Activated CD4-positive, CD25-positive, alpha-beta regulatory T cell treated with anti-CD3 and anti-CD28 coated beads, Interleukin-2, amount 50 U/mL, for 24 hours (primary cell): ENCODE data around the gene ARMH4.
"Not testable (repeated sequence)": the region's sequence is repeated elsewhere in the genome, so short reads cannot be mapped to it uniquely, and the experiment has no call there.

Experiments used
- ATAC-seq, 2 donors: fragments of 150-1000 bp; cut with Tn5 transposase; one replicate each; pipeline ENCODE4 v1.10.0; 2021; ENCODE audit warnings: mild to moderate bottlenecking in 1 of 2, moderate library complexity in 1 of 2

Gene ARMH4

DNA sequence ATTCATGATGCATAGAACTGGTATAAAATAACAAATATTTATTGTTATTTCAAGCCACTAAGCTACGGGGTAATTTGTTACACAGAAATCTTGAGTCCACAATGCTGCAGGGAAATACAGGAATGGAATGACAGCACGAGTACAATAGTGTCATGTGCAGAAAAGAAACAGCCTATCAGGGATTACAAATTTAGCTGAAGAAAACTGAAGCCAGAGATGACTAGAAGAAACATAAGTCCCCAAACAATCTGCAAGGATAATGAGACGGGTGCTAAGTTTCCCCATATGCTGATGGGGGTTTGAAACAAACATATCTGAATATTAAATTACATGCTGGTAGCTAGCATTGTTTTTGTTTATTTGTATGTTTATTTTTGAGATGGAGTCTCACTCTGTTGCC is 8.9 kb downstream of the ARMH4 start:
- no peak for ATAC-seq

DNA sequence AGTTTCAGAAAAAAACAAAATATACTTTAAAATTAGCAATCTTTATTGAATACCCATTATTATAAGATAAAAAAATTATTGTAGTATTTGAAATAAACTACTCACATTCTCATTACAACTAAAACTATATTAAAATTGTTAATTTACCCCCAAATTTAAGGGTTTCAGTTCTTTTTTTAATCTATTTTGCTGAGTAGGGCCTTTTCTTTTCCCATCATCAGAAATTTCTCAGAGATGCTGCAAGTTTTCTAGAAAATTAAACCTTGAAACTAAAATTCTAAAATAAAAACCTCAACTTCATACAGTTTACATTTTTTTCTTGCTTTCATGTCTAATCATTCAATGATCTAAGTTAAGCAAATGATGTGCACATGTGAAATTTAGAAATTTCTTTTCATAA is 10.1 kb downstream of the ARMH4 start:
- no peak for ATAC-seq

DNA sequence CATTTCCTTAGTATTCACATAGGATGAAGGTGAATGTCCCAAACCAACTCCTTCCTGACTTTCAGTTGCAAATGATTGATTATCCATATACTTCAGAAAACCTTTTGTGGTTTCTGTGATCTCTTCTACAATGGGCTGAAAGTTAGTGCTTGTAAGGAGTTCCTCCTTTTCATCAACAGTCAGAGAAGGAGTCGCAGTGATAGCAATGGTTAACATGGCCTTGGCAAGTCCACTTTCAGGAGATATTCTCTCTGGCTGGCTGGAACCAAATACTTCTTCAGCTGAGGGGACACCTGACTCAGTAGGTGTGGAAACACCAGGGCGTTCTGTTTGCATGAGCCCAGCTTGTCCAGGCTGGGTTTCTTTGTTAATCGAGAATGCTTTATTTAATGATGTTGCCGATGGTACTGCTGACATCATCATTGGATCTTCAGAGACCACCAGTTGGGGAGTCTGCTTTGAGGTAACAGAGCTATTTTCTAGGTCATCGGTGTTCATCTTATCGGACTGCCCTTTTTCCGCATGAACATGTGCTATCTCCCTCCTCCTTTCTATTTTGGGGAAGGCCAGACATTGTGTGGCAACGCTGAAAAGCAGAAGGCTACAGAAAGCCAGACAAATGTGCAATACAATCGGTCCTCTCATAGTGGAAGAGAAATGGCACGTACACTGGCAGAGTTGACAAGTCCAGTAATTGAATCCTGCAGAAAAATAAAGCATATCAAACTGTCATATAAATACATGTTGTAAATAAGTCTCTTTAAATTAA is 13.1 kb downstream of the ARMH4 start:
- no peak for ATAC-seq

DNA sequence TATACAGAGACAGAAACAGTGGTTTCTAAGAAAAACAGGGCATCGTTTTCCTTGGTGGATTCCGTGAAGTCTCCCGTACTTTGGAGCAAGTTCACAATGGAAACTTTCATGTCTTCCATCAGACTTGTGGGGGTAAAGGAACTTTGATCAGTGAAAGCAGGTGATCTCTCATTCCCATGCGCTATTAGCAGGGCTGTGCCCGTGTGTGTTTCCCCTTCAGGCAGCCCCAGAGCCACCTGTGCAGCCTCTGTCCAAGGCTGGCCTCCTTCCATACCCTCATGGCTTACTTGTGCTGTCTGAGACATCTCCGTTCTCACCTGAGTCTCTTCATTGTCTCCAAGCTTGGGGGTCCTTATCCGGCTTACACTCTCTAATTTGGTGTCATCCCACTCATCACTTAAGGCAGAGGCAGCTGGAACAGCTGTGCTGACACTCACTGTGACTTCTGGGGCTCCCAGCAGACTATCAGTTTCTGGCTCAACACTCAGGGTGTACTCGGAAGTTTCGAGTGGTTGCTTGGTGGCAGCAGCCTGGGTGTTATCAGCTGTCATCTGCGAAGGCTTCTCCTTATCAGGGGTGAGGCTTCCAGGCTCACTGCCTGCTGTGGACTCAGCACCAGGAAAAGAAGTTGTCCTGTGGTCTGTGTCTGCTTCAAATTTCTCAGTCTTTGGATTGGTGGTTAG is 13.8 kb downstream of the ARMH4 start:
- ATAC-seq: no peak

DNA sequence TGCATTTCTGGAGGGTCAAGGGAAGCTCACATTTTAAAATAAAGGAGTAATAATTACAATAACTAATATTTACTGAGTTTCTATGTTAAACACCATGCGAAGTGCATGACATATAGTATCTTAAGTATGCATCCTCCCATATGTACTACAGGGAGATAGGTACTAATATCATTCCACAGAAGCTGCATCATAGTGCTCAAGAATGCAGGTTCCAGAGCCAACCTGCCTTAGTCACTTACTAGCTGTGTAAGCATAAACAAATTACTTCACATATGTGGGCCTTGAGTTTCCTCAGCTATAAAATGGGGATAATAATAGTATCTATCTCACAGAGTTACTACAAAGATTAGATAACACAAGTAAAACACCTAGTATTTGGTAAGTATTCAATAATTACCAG is 18.3 kb downstream of the ARMH4 start:
- ATAC-seq: no peak

DNA sequence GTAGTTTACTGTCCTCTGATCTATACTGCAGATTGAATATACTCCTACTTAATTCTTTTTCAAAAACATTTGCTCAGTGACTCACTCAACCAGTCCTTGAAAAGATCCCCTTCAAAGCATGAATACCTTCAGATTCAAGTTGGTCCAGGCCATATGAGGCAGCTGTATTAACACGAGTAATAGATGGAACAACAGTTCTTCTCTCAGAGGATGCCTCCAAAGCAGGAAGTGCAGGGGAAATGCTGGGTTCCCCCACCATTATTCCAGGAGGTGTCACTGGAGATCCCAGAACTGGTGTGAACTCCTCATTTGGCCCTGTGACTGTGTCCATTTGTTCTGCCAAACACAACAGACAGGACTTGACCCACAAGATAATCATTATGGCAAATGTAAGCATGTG is 20.6 kb downstream of the ARMH4 start:
- no peak for ATAC-seq

DNA sequence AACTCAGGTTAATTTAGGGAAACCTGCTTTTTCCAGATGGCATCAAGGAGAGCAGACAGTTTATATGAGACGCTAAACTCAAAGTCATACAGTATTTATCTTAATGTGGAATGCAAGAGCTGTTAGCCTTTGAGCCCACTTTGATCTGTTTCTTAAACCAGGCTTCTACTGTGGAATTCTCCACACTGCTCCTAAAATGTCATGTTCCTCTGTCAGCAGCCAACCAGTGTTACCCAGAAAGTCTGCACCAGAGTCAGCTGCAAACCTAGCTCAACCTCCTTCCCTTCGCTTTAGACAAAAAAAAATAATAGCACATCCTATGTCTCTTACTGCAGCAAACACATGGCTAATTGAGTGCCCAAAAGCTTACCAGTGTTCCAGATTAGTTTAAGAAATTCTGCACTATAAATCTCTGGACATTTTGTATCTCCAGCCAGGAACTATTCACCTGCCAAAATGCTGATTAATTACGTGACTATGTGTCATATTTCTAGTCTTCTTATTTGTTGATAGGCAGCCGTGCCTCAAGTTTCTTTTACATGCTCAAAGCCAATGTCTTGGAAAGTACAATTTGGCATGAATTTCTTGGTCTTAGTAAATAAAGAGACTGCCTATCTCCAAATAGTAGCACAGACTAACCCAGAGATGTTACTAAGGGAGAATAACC is 21.8 kb downstream of the ARMH4 start:
- no peak for ATAC-seq

DNA sequence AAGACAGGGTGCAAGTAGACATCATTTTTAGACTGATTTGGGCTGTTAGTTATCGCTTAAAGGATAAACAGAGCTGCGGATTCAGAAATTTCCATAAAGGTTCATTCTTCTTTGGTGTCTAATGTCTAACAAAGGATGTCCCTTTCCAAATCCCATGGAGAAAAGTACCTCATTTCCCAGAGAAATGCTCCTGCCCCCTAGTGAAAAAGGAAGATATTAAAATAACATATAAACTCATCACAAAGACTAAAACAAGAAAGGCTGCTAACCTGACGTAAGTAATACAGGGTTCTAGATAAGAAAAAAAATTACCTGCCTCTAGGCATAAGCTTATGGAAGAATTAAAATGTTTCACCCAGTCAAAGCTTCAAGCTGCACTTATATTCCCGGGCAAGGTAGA is 22.8 kb downstream of the ARMH4 start:
- no peak for ATAC-seq

DNA sequence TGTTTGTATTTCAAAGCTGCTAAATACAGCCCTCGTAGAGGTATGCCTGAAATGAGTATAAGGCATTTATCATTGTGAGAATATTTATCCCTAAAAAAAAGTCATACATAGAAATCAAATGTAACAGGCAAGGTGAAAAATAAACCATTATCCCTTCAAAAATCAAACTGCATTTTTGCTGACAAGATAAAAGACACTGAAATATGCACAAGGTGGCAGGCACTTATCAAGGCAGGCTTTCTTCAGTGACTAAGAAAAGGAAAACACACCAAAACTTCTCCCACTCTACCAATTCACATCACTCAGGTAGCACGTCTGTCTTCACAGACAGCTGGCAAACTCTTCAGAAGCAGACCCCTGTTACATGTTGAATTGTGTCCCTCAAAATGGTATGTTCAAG is 23.6 kb downstream of the ARMH4 start:
- ATAC-seq: no peak

DNA sequence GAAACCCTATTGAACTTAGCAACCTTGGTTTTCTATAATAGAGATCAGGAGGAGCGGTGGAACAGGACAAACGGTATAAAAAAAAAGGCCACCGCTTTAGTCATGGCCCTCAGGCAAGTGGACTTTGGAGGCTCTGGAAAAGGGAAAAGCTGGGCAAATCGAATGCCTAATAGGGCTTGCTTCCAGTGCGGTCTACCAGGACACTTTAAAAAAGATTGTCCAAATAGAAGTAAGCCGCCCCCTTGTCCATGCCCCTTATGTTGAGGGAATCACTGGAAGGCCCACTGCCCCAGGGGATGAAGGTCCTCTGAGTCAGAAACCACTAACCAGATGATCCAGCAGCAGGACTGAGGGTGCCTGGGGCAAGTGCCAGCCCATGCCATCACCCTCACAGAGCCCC is 29.5 kb downstream of the ARMH4 start:
- not testable (repeated sequence) for ATAC-seq

DNA sequence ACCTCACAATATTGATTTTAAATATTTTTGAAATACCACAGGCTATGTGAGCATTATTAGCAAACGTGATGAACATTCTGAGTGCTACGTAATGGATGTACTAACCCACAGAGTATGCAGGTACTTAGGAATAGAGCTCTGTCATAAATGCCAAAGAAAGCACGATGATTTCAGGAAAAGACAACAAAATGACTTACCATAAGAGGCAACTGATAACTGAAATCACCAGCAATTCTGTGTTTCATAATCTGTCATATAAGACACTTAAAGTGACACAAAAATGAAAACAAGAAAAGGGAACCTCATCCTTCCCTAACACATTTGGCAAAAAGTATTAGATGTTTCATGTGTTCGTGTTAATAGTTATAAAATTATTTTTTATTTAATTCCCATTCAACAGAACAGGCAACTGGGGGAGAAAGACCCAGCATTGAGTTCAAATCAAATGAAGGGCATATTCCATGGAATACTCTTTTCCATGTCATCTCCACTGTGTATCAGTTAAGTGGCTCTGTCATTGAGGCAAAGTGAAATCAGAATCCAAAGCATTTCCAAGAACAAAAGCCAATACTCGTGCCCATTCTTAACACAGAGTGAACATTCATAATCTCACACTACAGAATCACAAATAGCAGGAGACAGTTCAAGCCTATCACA is 30.4 kb downstream of the ARMH4 start:
- no peak for ATAC-seq

DNA sequence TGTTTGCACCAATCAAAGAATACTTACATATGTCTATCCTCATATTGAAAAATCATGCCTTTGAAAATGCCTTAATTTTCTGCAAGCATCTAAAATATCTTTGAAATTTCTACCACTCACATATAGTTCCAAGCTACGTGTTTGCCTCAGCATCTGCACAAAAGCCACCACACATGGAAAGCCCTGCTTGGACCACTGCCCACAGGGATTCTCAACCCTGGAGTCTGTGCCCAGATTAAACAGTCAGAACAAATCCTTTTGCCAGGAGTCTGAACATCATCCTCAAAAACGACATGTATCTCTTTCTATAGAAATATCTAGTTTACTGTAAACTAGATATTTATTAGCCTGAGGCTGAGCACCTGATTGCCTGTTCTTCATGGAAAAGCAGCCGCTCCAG is 32.6 kb downstream of the ARMH4 start:
- ATAC-seq: no peak

DNA sequence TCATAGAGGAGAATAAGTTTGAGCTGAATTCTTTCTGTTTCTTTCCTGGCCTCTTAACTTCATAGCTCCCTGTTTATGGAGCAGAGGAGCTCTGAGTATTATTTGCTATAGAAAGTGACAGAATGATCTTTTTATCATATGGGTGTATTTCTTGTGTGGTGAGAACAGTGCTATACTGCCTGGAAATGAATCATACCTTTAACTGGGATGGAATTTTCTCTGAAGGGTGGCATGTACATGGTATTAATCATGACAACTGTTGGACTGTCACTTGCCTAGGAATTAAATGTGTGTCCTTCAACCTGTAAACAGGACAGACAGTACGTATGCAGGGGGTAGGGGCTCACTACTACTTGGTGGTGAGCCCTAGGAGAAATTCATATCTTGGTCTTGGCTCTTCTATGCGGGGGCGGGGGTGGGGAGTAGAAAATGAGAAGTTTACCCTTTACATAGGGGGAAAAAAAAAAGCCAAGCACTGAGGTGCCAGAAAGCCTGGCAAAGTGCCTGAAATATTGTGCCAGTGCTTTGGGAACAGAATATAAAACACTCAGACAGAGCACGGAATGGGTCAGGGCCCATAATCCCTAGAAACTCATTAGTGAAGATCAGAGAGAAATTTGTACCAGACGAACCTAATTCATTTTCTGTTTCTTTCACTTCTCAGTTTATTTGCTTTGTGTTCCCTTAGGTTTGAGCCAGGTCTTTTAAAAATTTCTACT is 33.8 kb downstream of the ARMH4 start:
- ATAC-seq: no peak

DNA sequence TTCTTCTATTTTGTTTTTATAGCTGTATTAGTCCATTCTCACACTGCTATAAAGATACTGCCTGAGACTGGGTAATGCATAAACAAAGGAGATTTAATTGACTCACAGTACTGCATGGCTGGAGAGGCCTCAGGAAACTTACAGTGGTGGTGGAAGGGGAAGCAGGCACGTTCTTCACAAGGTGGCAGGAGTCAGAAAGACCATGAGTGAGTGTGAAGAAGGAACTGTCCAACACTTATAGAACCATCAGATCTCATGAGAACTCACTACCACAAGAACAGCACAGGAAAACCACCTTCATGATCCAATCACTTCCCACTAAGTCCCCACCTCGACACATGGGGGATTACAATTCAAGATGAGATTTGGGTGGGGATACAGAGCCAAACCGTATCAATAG is 42.3 kb downstream of the ARMH4 start:
- no peak for ATAC-seq

DNA sequence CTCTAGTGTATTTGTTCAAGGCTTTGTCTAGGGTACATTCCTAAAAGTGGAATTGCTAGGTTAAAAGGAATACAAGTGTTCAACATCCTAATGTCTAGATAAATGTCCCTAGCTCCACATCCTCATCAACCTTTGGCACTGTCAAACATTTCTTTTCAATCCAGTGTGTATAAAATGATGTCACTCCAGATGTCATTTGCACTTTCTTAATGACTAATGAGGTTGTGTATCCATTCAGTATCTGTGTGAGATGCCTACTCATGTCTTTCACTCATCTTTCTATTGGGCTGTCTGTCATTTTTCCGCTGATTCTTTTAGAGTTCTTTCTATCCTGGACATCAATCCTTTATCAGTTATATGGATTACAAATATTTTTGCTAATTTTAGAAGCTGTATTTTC is 43.3 kb downstream of the ARMH4 start:
- peak; percentile 60 to 70 for ATAC-seq

DNA sequence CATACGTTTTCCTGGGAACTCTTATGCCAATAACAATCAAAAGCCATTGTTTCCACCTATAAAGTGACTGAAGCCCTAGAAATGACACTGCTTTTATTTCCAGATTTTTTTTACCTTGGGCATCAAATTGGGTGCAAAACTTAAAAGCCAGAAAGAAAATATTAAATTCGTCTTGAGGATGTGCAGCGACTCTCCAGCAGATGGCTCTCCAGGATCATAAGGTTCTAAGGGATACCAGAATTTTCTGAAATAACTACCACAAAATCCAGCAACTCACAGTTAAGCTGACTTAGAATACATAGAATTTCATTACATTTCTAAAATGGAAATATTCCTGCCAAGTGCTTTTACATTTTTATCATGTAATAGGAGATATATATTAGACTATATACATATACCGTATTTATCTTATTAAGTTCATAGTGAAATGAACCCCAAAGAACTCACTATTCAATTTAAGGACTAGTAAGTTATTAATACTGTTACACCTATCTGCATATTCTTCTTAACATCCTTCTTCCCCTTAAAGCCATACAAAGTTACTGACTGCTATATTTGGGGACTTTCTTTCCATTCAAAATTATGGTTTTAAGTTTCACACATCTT is 44.0 kb downstream of the ARMH4 start:
- ATAC-seq: no peak

DNA sequence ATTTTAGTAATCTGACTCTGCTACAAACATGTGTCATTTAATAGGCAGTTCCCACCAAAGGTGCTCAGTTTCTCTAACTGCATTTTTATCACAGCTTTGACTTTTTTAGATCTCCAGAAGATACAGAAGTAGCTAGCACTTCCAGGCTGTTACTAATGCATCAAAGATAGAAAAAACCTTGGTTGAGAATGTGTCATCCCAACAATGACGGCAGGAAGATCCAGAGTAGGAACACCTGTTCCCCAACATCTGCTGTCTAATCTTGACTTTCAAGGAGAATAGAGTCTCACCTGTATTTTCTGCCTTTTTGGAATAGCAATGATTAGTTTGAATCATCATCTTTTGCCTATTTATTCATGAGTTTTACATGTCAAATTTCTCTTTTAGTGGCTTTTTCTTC is 45.0 kb downstream of the ARMH4 start:
- no peak for ATAC-seq

DNA sequence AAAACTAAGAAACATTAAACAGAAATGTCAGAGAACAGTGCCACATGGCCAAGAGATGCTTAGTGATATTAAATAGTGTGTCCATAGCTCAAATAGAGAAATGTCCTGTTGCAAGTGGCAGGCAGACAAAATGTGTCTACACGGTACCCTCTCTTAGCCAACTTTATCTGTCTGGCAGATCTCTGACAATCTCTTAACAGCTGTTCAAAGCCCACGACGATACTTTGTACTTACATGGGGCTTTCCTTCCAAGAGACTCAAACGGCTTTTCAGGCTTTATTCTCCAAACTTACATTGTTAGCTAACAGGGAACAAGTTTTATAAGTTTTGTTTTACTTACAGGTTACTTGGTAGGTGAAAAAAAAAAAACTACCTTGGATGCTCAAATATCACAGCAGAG is 45.6 kb downstream of the ARMH4 start:
- no peak for ATAC-seq

DNA sequence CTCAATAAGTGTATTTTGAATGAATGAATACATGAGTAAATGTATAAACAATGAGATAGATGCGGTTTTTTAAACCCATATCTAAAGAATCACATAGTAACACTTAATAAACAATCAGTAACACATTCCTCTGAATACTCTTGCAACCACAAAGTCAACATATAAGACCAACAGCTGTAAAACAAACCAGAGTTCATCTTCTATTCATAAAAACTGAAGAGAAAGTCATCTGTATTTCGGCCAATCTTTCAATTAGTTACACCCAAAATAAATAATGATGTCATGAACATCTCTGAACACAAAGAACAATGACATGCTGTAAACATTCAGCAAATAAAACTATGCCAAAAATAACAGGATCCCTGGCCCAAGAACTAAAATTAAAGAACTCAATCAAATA is 47.2 kb downstream of the ARMH4 start:
- ATAC-seq: no peak

DNA sequence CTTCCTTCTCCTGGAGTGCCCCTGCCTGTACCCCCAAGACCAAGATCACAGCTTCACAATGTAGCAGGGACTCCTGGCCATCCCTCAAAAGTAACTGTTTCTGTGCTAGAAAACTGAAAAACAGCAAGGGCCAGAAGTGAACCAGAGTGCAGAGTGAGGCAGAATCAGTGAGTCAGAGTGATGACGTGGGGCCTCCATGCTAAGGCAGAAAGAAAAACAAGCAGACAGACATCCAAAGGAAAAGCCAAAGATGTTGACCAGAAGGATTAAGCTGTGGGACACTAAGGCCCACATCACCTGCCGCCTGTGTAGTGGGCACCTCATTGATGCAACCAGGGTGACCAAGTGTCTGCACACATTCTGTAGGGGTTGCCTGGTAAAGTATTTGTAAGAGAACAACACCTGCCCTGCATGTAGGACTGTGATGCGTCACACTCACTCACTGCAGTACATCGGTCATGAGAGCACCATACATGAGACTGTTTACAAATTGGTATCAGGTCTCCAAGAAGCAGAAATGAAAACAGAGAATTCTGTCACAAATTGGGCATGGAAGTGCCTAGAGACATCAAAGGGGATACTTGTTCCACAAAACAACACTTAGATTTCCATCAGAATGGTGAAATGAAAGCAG is 51.2 kb downstream of the ARMH4 start:
- no peak for ATAC-seq

DNA sequence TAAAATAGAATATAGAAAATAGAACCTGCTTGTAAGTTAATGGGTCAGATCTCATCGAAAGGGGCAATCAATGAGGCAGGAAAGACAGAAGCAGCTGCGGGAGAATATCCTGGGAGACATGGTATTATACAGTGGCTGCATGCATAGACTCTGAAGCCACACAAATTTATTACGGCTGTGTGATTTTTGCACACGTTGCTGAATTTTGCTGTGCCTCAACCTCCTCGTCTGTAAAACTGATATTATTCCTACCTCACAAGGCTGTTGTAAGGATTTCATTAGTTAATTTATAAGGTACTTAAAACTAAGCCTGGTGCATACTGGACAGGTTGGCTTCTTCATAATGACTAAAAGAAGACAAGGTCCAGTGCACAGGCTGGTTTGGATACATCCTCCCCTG is 52.3 kb downstream of the ARMH4 start:
- ATAC-seq: no peak

DNA sequence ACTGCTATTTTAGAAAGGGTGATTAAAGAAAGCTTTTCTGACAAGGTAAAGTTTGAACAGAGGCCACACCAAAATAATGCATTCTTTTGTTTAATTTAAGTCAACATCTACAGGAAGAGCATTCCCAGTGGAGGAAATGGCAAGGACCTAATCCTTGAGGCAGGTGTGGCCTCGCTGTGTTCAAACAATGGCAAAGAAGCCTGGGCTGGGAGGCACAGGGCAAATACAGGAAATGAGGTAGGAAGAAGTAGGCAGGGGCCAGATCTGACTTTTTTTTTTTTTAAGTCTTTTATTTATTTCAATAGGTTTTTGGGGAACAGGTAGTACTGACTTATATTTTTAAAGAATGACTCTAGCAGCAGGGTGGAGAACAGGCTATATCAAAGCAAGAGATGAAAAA is 53.5 kb downstream of the ARMH4 start:
- ATAC-seq: no peak
